HCT116 (cell line): ENCODE measurements around the gene WNK2. TPM values are rescaled to one million over a fixed set of nuclear protein-coding genes. Genes with fewer than 3 reads are reported as not detected.

Experiments used
- ATAC-seq: fragments of 200-7000 bp; cut with Tn5 transposase; 2 replicates; pipeline ENCODE4 v1.9.1; 2020; ENCODE audit warnings: mild to moderate bottlenecking, moderate library complexity
- BruUV-seq: library from RNA; stranded (reverse); fragments of 400-500 nt; replicated peaks from 2 replicates; lab custom pipeline; 2021; lab: Mats Ljungman, UMichigan
- CTCF ChIA-PET: fragments of 300-600 bp; sonication (Branson Sonifier 250); formaldehyde crosslinking; loops from one replicate; lab custom pipeline; 2021; ENCODE audit warnings: antibody characterized with exemption; lab: Charles Lee
- POLR2A ChIA-PET: fragments of 300-600, 350-600 bp; sonication (Branson Sonifier 250); formaldehyde crosslinking; loops from one replicate; lab custom pipeline; 2021; ENCODE audit warnings: antibody characterized with exemption; lab: Charles Lee
- RAD21 ChIA-PET, 2 experiments: fragments of 300-600 bp; sonication (Branson Sonifier 250); formaldehyde crosslinking; loops; one replicate each; lab custom pipeline; 2023; ENCODE audit warnings: low total read pairs in 2 of 2; ENCODE audit not compliant: uncharacterized antibody in 2 of 2, unreplicated experiment in 2 of 2, low non-redundant PET in 1 of 2; lab: Charles Lee
- DNase-seq: peaks from one replicate; pipeline ENCODE4 v3.0.0-alpha.2; 2010; ENCODE audit warnings: low read depth, low spot score
- H2AFZ ChIP-seq: fragments of 200-600 bp; shearing (Covaris generic), sonication (generic); 2 replicates; pipeline ENCODE4 v1.6.1; 2017; ENCODE audit warnings: low read depth, mixed run types, mixed read lengths, antibody characterized with exemption, low read length; ENCODE audit not compliant: poor library complexity, severe bottlenecking
- H3K27ac ChIP-seq: 2 replicates; pipeline ENCODE4 v1.5.1; 2012; ENCODE audit warnings: low read depth, low read length
- H3K27me3 ChIP-seq: fragments of 200-600 bp; sonication (generic); 2 replicates; pipeline ENCODE4 v1.6.1; 2016; ENCODE audit warnings: mixed run types, low read length, mixed read lengths; ENCODE audit not compliant: insufficient read depth
- H3K36me3 ChIP-seq, 2 experiments: fragments of 200-500 bp in 1 of 2; fragments of 200-600 bp in 1 of 2; sonication (Bioruptor generic) in 1 of 2; sonication (generic) in 1 of 2; 2 replicates each; pipeline versions ENCODE4 v1.5.1 to v1.6.1; 2014 to 2016; ENCODE audit warnings: low read length in 2 of 2, inconsistent platforms in 1 of 2, mixed read lengths in 1 of 2, mixed run types in 1 of 2; ENCODE audit not compliant: insufficient read depth in 2 of 2, control insufficient read depth in 1 of 2
- H3K4me1 ChIP-seq, 2 experiments: fragments of 200-600 bp in 1 of 2; sonication (generic) in 1 of 2; 2 replicates each; pipeline versions ENCODE4 v1.5.1 to v1.6.1; 2012 to 2017; ENCODE audit warnings: low read length in 2 of 2, inconsistent platforms in 1 of 2, mild to moderate bottlenecking in 1 of 2, mixed read lengths in 1 of 2, mixed run types in 1 of 2, moderate library complexity in 1 of 2; ENCODE audit not compliant: insufficient read depth in 2 of 2, control insufficient read depth in 1 of 2
- H3K4me2 ChIP-seq: fragments of 200-600 bp; sonication (generic); 2 replicates; pipeline ENCODE4 v1.6.1; 2017; ENCODE audit warnings: mixed run types, low read length, mixed read lengths
- H3K4me3 ChIP-seq, 2 experiments: fragments of 200-600 bp in 1 of 2; sonication (generic) in 1 of 2; replicated peaks in 1 of 2; 2 replicates each; pipeline ENCODE4 v1.5.1; 2011 to 2016; ENCODE audit warnings: low read length in 2 of 2, control low read depth in 1 of 2, low read depth in 1 of 2, mild to moderate bottlenecking in 1 of 2, mixed read lengths in 1 of 2, mixed run types in 1 of 2
- H3K79me2 ChIP-seq: fragments of 200-600 bp; sonication (generic); 2 replicates; pipeline ENCODE4 v1.6.1; 2017; ENCODE audit warnings: mild to moderate bottlenecking, mixed run types, low read length, moderate library complexity, mixed read lengths; ENCODE audit not compliant: insufficient read depth
- H3K9ac ChIP-seq: fragments of 200-600 bp; sonication (generic); 2 replicates; pipeline ENCODE4 v1.6.1; 2016; ENCODE audit warnings: low read length, mixed read lengths
- H3K9me2 ChIP-seq: fragments of 200-600 bp; sonication (generic), shearing (Covaris generic); 2 replicates; pipeline ENCODE4 v1.6.1; 2017; ENCODE audit warnings: mixed run types, mild to moderate bottlenecking, moderate library complexity; ENCODE audit not compliant: insufficient read depth
- H3K9me3 ChIP-seq, 2 experiments: fragments of 200-500 bp in 1 of 2; fragments of 200-600 bp in 1 of 2; sonication (Bioruptor generic) in 1 of 2; sonication (generic) in 1 of 2; 2 replicates each; pipeline ENCODE4 v1.6.1; 2014 to 2017; ENCODE audit warnings: low read length in 2 of 2, mixed read lengths in 2 of 2, inconsistent platforms in 1 of 2, low read depth in 1 of 2, mild to moderate bottlenecking in 1 of 2, mixed run types in 1 of 2, moderate library complexity in 1 of 2; ENCODE audit not compliant: control insufficient read depth in 1 of 2, insufficient read depth in 1 of 2
- H4K20me1 ChIP-seq: fragments of 200-600 bp; sonication (generic), shearing (Covaris generic); 2 replicates; pipeline ENCODE4 v1.6.1; 2017; ENCODE audit warnings: mixed run types, mild to moderate bottlenecking, moderate library complexity; ENCODE audit not compliant: insufficient read depth
- CBX3 ChIP-seq: IDR thresholded peaks from 2 replicates; pipeline ENCODE4 v1.6.1; 2012; ENCODE audit warnings: low read depth
- CEBPB ChIP-seq: IDR thresholded peaks from 2 replicates; pipeline ENCODE4 v1.6.1; 2012; ENCODE audit warnings: low read depth
- EGR1 ChIP-seq: IDR thresholded peaks from 2 replicates; pipeline ENCODE4 v1.6.1; 2012; ENCODE audit warnings: low read depth
- EZH2phosphoT487 ChIP-seq: fragments of 200-600 bp; IDR thresholded peaks from 2 replicates; pipeline ENCODE4 v1.6.1; 2018; ENCODE audit warnings: antibody characterized with exemption, borderline replicate concordance
- JUND ChIP-seq: IDR thresholded peaks from 2 replicates; pipeline ENCODE4 v1.6.1; 2012
- POLR2A ChIP-seq: IDR thresholded peaks from 2 replicates; pipeline ENCODE4 v1.7.0; 2011; ENCODE audit warnings: borderline replicate concordance; ENCODE audit not compliant: insufficient read depth, insufficient read length; ENCODE audit errors: extremely low read depth
- REST ChIP-seq: IDR thresholded peaks from 2 replicates; pipeline ENCODE4 v1.6.1; 2012; ENCODE audit warnings: low read depth
- TCF7L2 ChIP-seq: IDR thresholded peaks from 2 replicates; pipeline ENCODE4 v1.7.0; 2011; ENCODE audit warnings: borderline replicate concordance, inconsistent platforms; ENCODE audit not compliant: insufficient read depth, insufficient read length; ENCODE audit errors: extremely low read depth
- YY1 ChIP-seq: IDR thresholded peaks from 2 replicates; pipeline ENCODE4 v1.6.1; 2011; ENCODE audit warnings: low read length, low read depth, moderate library complexity, mild to moderate bottlenecking; ENCODE audit not compliant: insufficient replicate concordance; ENCODE audit errors: extremely low read depth
- ZFX ChIP-seq: fragments of 450-650 bp; IDR thresholded peaks from 2 replicates; pipeline ENCODE4 v1.6.1; 2017
- intact Hi-C: fragments of 100-400 bp; cut with micrococcal nuclease; formaldehyde crosslinking; loops from 2 replicates; pipeline ENCODE4 v1.10.0; 2022
- total RNA-seq: library from RNA; stranded (reverse); gene quantifications from one replicate; pipeline ENCODE4 v1.2.1, GENCODE V29; 2021; ENCODE audit not compliant: unreplicated experiment

Gene WNK2
- total RNA-seq, 1 experiment from 2014 or later, result 24.4 TPM

GRCh38 chr9:93193388-93194220, 9.7 kb downstream of the WNK2 start:
- peaks cover 0 to 11% of the 10 kb centered on the region in 2 experiments; a peak in 1 of 4 replicates for H3K4me1 ChIP-seq
- no peaks in the 10 kb centered on the region for H3K9me3 ChIP-seq
- no TSS peak for BruUV-seq
- H3K36me3 ChIP-seq, result no peaks in the 10 kb centered on the region
- no peak overlapping the region for H3K4me2 ChIP-seq
- TF ChIP-seq JUND, result no peak
- TF ChIP-seq EGR1, result no peak
- TF ChIP-seq TCF7L2, result no peak
- TF ChIP-seq CBX3, result no peak
- no peak for TF ChIP-seq CEBPB
- no peak for TF ChIP-seq YY1
- TF ChIP-seq ZFX, result no peak
- no peak for TF ChIP-seq EZH2phosphoT487
- no peak for TF ChIP-seq REST
- TF ChIP-seq POLR2A, result no peak
- no peak for DNase-seq
- no peak for ATAC-seq
- H3K9ac ChIP-seq, result no peak overlapping the region
- H3K79me2 ChIP-seq, result peaks cover 19% of the 10 kb centered on the region
- ChIA-PET POLR2A (no interaction called here), CTCF (interaction anchor here (1.1 kb wide), 1 partner anchor 109 kb away, joined by 3 read pairs; no protein-coding TSS in a partner anchor), RAD21 (no interaction called here)
- intact Hi-C loops, result no loop called here
- no peaks in the 10 kb centered on the region for H4K20me1 ChIP-seq
- no peaks in the 10 kb centered on the region for H3K27me3 ChIP-seq
- H2AFZ ChIP-seq, result no peak overlapping the region
- H3K4me3 ChIP-seq, result no peak overlapping the region
- no peak overlapping the region for H3K27ac ChIP-seq
- H3K9me2 ChIP-seq, result no peaks in the 10 kb centered on the region
